ENCODE results near the gene CADM1.

Gene CADM1

DNA sequence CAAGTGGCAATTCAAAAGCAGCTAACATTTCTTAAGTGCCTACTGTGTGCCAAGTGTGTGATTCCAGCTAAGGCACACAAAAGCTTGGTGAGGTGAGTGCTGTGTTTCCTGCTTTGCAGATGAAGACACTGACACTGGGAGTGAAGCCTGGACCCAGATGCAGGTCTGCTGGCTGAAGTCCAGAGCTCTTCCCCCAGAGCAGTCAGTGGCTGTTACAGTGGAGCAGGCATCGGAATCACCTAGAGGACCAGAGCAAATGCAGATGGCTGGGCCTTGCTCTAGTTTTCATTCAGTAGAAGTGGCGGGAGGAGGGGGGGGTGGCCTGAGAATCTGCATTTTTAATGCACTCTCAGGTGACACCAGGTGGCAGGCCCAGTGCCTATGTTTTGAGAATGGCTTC is 342.3 kb downstream of the CADM1 start:
- Histone ChIP-seq H3K9ac (ENCODE audit: insufficient read length) (no peak overlapping the region), H3K9me3 (ENCODE audit: low read depth, low read length) (no peaks in the 10 kb centered on the region), H3K36me3 (ENCODE audit: insufficient read depth, low read length) (no peaks in the 10 kb centered on the region), H3K4me3 (no peak overlapping the region), H3K27ac (no peak overlapping the region)
- TF ChIP-seq FOXP2 (optimal IDR thresholded peaks at IDR 0.05; ENCODE audit: control extremely low read depth, extremely low read length, insufficient read depth): no peak
- no peak for TF ChIP-seq EZH2 (IDR thresholded peaks at IDR 0.05)
- no peak for TF ChIP-seq POLR2AphosphoS5 (IDR thresholded peaks at IDR 0.05; ENCODE audit: borderline replicate concordance, low read depth, low read length)
- DNase-seq (ENCODE audit: low read depth, low spot score): no peak

DNA sequence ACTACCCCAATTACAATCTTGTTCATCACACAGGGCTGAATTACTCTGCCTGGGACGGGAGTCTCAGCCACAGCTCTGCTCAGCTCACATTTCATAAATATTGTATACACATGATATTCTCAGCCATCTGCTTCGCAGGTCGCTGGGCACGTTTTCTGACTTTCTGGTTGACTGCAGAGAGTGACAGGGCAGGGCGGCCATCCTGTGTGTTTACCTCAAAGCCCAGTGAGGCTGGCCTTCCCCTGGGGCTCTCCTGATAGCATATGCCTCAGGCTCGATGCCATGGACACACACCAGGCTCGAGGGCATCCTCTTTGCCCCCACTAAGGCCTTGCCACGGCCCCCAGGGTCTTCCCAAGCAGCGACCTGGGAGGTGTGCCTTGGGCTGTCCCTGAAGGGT is 345.0 kb downstream of the CADM1 start:
- no peaks in the 10 kb centered on the region for H3K9me3 ChIP-seq (ENCODE audit: low read depth, low read length)
- TF ChIP-seq FOXP2 (optimal IDR thresholded peaks at IDR 0.05; ENCODE audit: control extremely low read depth, extremely low read length, insufficient read depth) (no peak), EZH2 (IDR thresholded peaks at IDR 0.05) (no peak), POLR2AphosphoS5 (IDR thresholded peaks at IDR 0.05; ENCODE audit: borderline replicate concordance, low read depth, low read length) (no peak)
- no peak overlapping the region for H3K27ac ChIP-seq
- no peaks in the 10 kb centered on the region for H3K36me3 ChIP-seq (ENCODE audit: insufficient read depth, low read length)
- no peak overlapping the region for H3K9ac ChIP-seq (ENCODE audit: insufficient read length)
- DNase-seq (ENCODE audit: low read depth, low spot score): no peak
- H3K4me3 ChIP-seq: no peak overlapping the region

DNA sequence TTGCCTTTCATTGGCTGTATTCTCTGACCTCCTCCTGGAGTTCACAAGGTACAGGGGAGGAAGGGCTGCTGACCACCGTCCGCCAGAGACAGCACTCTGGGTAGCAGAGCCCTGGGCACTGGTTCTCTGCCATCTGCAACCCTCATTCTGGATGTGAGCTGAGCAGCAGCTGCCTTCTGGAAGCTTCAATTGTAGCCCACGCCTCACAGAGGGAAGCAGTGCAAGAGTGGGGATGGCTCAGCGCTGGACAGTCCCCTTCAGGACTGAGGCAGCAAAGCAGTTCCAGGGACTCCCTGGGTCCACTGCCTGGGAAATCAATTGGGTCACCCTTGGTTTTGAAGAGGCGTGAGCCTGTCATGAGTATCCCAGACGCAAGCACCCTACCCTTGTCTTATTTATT is 346.2 kb downstream of the CADM1 start:
- no peak for TF ChIP-seq FOXP2 (optimal IDR thresholded peaks at IDR 0.05; ENCODE audit: control extremely low read depth, extremely low read length, insufficient read depth)
- TF ChIP-seq EZH2 (IDR thresholded peaks at IDR 0.05): no peak
- no peak for TF ChIP-seq POLR2AphosphoS5 (IDR thresholded peaks at IDR 0.05; ENCODE audit: borderline replicate concordance, low read depth, low read length)
- H3K27ac ChIP-seq: no peak overlapping the region
- no peak overlapping the region for H3K9ac ChIP-seq (ENCODE audit: insufficient read length)
- H3K9me3 ChIP-seq (ENCODE audit: low read depth, low read length): no peaks in the 10 kb centered on the region
- H3K36me3 ChIP-seq (ENCODE audit: insufficient read depth, low read length): no peaks in the 10 kb centered on the region
- no peak for DNase-seq (ENCODE audit: low read depth, low spot score)
- H3K4me3 ChIP-seq: no peak overlapping the region

DNA sequence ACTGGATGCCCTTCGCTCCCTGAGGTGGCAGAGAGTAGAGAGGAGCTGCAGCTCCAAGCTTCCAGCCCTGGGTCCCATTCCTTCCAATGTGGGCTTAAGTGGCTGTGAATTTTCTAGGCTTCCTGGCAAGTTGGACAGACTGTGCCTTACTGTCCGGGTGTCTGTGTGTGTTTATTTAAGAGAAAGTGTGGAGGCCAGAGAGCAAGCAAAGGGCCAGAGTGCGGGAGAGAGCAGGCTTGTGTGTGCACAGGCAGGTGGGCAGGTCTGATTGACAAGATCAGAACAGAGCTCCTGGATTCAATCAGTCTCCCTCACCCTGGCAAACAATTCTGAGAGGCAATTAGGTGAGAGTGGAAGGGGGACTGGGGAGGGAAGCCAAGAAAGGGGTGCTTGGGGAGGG is 347.0 kb downstream of the CADM1 start:
- H3K9ac ChIP-seq (ENCODE audit: insufficient read length): no peak overlapping the region
- TF ChIP-seq FOXP2 (optimal IDR thresholded peaks at IDR 0.05; ENCODE audit: control extremely low read depth, extremely low read length, insufficient read depth) (no peak), EZH2 (IDR thresholded peaks at IDR 0.05) (no peak), POLR2AphosphoS5 (IDR thresholded peaks at IDR 0.05; ENCODE audit: borderline replicate concordance, low read depth, low read length) (no peak)
- no peak overlapping the region for H3K27ac ChIP-seq
- H3K4me3 ChIP-seq: no peak overlapping the region
- H3K36me3 ChIP-seq (ENCODE audit: insufficient read depth, low read length): no peaks in the 10 kb centered on the region
- no peaks in the 10 kb centered on the region for H3K9me3 ChIP-seq (ENCODE audit: low read depth, low read length)
- DNase-seq (ENCODE audit: low read depth, low spot score): no peak

DNA sequence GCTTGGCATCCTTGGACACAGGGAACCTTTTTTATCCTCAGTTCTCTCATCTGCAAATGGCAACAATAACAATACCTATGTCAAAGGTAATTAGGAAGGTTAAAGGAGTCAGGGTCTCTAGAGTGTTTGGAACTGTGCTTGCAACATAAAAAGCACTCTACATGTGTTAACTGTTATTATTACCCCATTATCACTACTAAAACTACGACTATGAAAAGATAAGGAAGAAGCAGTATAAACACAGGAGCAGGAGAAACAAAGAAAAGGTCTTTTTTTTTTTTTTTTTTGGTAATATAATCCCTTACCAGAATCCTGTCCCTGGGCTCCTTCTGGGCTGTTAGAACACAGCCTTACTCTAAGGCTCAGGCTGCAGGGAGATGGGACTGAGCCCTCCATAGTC is 348.2 kb downstream of the CADM1 start:
- H3K9ac ChIP-seq (ENCODE audit: insufficient read length): no peak overlapping the region
- no peak for DNase-seq (ENCODE audit: low read depth, low spot score)
- no peak overlapping the region for H3K4me3 ChIP-seq
- no peak overlapping the region for H3K27ac ChIP-seq
- no peaks in the 10 kb centered on the region for H3K36me3 ChIP-seq (ENCODE audit: insufficient read depth, low read length)
- TF ChIP-seq EZH2 (IDR thresholded peaks at IDR 0.05) (no peak), POLR2AphosphoS5 (IDR thresholded peaks at IDR 0.05; ENCODE audit: borderline replicate concordance, low read depth, low read length) (no peak)
- H3K9me3 ChIP-seq (ENCODE audit: low read depth, low read length): no peaks in the 10 kb centered on the region

DNA sequence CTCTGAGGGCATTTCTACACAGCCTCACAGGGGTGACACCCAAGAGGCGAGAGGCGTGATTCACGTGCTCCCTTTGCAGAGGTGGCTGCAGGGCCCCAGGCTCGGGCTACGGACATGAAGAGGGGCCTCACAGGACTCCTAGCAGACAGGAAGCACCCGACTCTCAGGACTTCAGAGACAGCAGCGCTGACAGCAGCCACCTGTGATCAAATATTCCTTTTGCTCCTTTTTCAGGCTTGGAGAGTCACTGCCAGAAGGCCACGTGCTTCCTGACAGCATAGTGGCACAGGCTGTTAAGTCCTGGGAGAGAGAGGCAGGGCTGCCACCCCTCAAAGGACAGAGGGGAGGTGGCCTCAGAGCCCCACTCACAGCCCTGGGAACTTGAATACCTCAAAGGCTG is 348.9 kb downstream of the CADM1 start:
- no peaks in the 10 kb centered on the region for H3K9me3 ChIP-seq (ENCODE audit: low read depth, low read length)
- DNase-seq (ENCODE audit: low read depth, low spot score): no peak
- no peaks in the 10 kb centered on the region for H3K36me3 ChIP-seq (ENCODE audit: insufficient read depth, low read length)
- TF ChIP-seq POLR2AphosphoS5 (IDR thresholded peaks at IDR 0.05; ENCODE audit: borderline replicate concordance, low read depth, low read length) (no peak), FOXP2 (optimal IDR thresholded peaks at IDR 0.05; ENCODE audit: control extremely low read depth, extremely low read length, insufficient read depth) (no peak), EZH2 (IDR thresholded peaks at IDR 0.05) (no peak)
- no peak overlapping the region for H3K4me3 ChIP-seq
- no peak overlapping the region for H3K9ac ChIP-seq (ENCODE audit: insufficient read length)
- no peak overlapping the region for H3K27ac ChIP-seq

DNA sequence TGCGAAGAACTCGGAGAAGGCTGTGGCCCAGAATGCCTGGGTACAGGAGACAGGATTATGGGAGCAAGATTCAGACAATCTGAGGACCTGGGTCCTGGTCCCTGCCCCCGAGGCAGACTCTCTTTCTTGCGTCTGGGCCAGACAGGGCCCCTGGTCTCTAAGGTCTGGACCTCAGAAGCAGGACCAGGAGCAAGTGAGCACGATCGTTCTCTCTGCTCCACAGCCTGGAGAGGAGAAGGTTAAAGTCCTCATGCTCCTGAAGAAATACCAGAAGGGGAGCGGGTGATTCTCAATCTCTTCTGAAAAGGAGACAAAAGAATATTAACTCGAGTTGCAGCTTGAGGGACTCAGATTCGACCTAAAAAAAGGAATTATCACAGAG is 349.9 kb downstream of the CADM1 start:
- no peaks in the 10 kb centered on the region for H3K36me3 ChIP-seq (ENCODE audit: insufficient read depth, low read length)
- H3K4me3 ChIP-seq: no peak overlapping the region
- TF ChIP-seq EZH2 (IDR thresholded peaks at IDR 0.05) (no peak), POLR2AphosphoS5 (IDR thresholded peaks at IDR 0.05; ENCODE audit: borderline replicate concordance, low read depth, low read length) (no peak), FOXP2 (optimal IDR thresholded peaks at IDR 0.05; ENCODE audit: control extremely low read depth, extremely low read length, insufficient read depth) (no peak)
- no peak overlapping the region for H3K9ac ChIP-seq (ENCODE audit: insufficient read length)
- no peak overlapping the region for H3K27ac ChIP-seq
- DNase-seq (ENCODE audit: low read depth, low spot score): no peak
- no peaks in the 10 kb centered on the region for H3K9me3 ChIP-seq (ENCODE audit: low read depth, low read length)

DNA sequence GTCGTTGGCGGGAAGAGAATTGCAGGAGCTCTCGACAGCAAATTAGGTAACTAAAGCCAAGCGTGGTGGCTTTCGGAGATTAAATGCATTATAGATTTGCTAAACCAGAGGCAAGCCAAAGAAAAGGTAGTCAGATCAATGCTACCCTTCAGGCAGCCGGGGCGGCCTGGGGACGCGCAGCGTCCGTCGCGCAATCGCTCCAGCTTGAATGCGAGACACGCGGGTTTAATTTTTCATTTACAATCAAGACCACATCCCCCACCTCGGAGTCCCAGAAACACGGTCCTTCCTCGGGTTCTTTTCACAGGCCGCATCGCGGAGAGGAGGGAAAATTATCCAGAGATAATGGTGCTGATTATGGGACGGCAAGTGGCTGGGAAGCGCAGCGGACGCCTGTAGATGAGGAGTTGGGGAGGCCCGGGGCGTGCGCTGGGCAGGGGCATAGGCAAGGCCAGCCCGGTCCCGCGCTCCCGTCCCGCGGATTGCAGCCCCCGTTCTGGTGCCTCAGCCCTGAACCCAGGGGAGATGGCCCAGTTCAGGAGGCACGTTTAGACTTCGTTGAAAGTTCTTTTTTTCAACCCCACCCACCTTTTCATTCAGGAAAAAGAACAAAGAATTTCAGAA is 350.4 kb downstream of the CADM1 start:
- H3K4me3 ChIP-seq: no peak overlapping the region
- no peak for TF ChIP-seq EZH2 (IDR thresholded peaks at IDR 0.05)
- no peak for TF ChIP-seq FOXP2 (optimal IDR thresholded peaks at IDR 0.05; ENCODE audit: control extremely low read depth, extremely low read length, insufficient read depth)
- TF ChIP-seq POLR2AphosphoS5 (IDR thresholded peaks at IDR 0.05; ENCODE audit: borderline replicate concordance, low read depth, low read length): no peak
- no peak for DNase-seq (ENCODE audit: low read depth, low spot score)
- no peak overlapping the region for H3K9ac ChIP-seq (ENCODE audit: insufficient read length)
- no peak overlapping the region for H3K27ac ChIP-seq
- no peaks in the 10 kb centered on the region for H3K36me3 ChIP-seq (ENCODE audit: insufficient read depth, low read length)
- H3K9me3 ChIP-seq (ENCODE audit: low read depth, low read length): no peaks in the 10 kb centered on the region

DNA sequence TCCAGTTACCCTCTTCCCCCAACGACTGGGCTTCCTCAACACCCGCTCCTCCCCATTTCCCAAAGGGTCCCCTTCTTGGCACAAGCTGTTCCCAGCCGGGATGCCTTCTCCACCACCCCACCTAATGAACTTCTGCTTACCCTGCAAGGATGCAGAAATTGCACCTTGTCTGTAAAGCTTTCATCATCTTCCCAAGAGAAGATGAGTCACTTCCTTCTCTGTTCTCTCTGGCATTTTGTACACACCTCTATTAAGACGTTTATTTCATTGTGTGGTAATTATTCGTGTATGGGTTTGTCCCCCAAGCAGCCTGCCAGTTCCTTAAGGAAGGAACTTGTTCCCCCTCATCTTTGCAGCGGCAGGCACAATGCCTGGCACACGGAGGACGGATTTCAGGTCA is 351.1 kb downstream of the CADM1 start:
- Histone ChIP-seq H3K27ac (no peak overlapping the region), H3K9ac (ENCODE audit: insufficient read length) (no peak overlapping the region), H3K36me3 (ENCODE audit: insufficient read depth, low read length) (no peaks in the 10 kb centered on the region), H3K9me3 (ENCODE audit: low read depth, low read length) (no peaks in the 10 kb centered on the region), H3K4me3 (no peak overlapping the region)
- no peak for DNase-seq (ENCODE audit: low read depth, low spot score)
- TF ChIP-seq EZH2 (IDR thresholded peaks at IDR 0.05): no peak
- no peak for TF ChIP-seq POLR2AphosphoS5 (IDR thresholded peaks at IDR 0.05; ENCODE audit: borderline replicate concordance, low read depth, low read length)
- no peak for TF ChIP-seq FOXP2 (optimal IDR thresholded peaks at IDR 0.05; ENCODE audit: control extremely low read depth, extremely low read length, insufficient read depth)

Data from SK-N-MC (cell line).